CD8-positive, alpha-beta memory T cell (primary cell): ENCODE results near the gene CAPZB. TPM values are rescaled to one million over a fixed set of nuclear protein-coding genes. Genes with fewer than 3 reads are reported as not detected.

Experiments used
- CTCF ChIA-PET: fragments of 350-600 bp; sonication (Branson Sonifier 250); formaldehyde crosslinking; loops from one replicate; lab custom pipeline; 2021; ENCODE audit warnings: antibody characterized with exemption; lab: Charles Lee
- POLR2A ChIA-PET: fragments of 350-600 bp; sonication (Branson Sonifier 250); formaldehyde crosslinking; loops from one replicate; lab custom pipeline; 2021; ENCODE audit warnings: antibody characterized with exemption; lab: Charles Lee
- DNase-seq, 5 donors: peaks; one replicate each; pipeline versions ENCODE4 v3.0.0 to v3.0.0-alpha.2; 2020 to 2022; ENCODE audit warnings: mixed read lengths in 1 of 5
- H3K27ac ChIP-seq: one replicate; pipeline ENCODE4 v1.7.0; 2013; ENCODE audit warnings: low read depth, mild to moderate bottlenecking, low read length, moderate library complexity
- H3K27me3 ChIP-seq: 2 replicates; pipeline ENCODE4 v1.7.0; 2013; ENCODE audit warnings: low read length, mild to moderate bottlenecking; ENCODE audit not compliant: insufficient read depth, poor library complexity, severe bottlenecking
- H3K36me3 ChIP-seq: 2 replicates; pipeline ENCODE4 v1.7.0; 2013; ENCODE audit warnings: mild to moderate bottlenecking, low read length, moderate library complexity; ENCODE audit not compliant: insufficient read depth
- H3K4me1 ChIP-seq: 2 replicates; pipeline ENCODE4 v1.7.0; 2013; ENCODE audit warnings: mild to moderate bottlenecking, low read length, moderate library complexity; ENCODE audit not compliant: insufficient read depth
- H3K4me3 ChIP-seq: 2 replicates; pipeline ENCODE4 v1.7.0; 2013; ENCODE audit warnings: mild to moderate bottlenecking, low read length
- H3K9me3 ChIP-seq: 2 replicates; pipeline ENCODE4 v1.7.0; 2013; ENCODE audit warnings: mild to moderate bottlenecking, low read length
- H3K27ac Mint-ChIP-seq, 8 donors: one replicate each; pipeline ENCODE4 v1.8.0; 2020 to 2021; ENCODE audit warnings: mixed read lengths in 8 of 8, mild to moderate bottlenecking in 6 of 8, inconsistent platforms in 3 of 8, moderate library complexity in 3 of 8
- H3K27me3 Mint-ChIP-seq, 2 donors: one replicate each; pipeline ENCODE4 v1.8.0; 2020 to 2021; ENCODE audit warnings: mixed read lengths in 2 of 2, mild to moderate bottlenecking in 1 of 2, moderate library complexity in 1 of 2
- H3K36me3 Mint-ChIP-seq, 3 donors: one replicate each; pipeline ENCODE4 v1.8.0; 2020 to 2021; ENCODE audit warnings: mixed read lengths in 3 of 3, inconsistent platforms in 1 of 3, mild to moderate bottlenecking in 1 of 3
- H3K4me1 Mint-ChIP-seq, 3 donors: one replicate each; pipeline ENCODE4 v1.8.0; 2020 to 2021; ENCODE audit warnings: mixed read lengths in 3 of 3, inconsistent platforms in 1 of 3, mild to moderate bottlenecking in 1 of 3
- H3K4me3 Mint-ChIP-seq, 7 donors: one replicate each; pipeline ENCODE4 v1.8.0; 2020 to 2021; ENCODE audit warnings: mixed read lengths in 7 of 7, mild to moderate bottlenecking in 6 of 7, moderate library complexity in 4 of 7, inconsistent platforms in 2 of 7
- H3K9me3 Mint-ChIP-seq, 5 donors: one replicate each; pipeline ENCODE4 v1.8.0; 2020 to 2022; ENCODE audit warnings: mixed read lengths in 5 of 5, mild to moderate bottlenecking in 3 of 5, moderate library complexity in 2 of 5, inconsistent platforms in 1 of 5
- polyA plus RNA-seq: library from polyadenylated mRNA; unstranded; fragments of 300-500 nt; fragmentation: Illumina TruSeq; gene quantifications from one replicate; pipeline ENCODE4 v1.2.3, GENCODE V29; 2021
- total RNA-seq, 2 experiments: library from RNA; stranded (reverse); gene quantifications; one replicate each; pipeline ENCODE4 v1.2.3, GENCODE V29; 2021

The CAPZB gene
- total and polyA plus RNA-seq, 3 experiments from 2014 or later: 284 to 540 (median 289) TPM

DNA sequence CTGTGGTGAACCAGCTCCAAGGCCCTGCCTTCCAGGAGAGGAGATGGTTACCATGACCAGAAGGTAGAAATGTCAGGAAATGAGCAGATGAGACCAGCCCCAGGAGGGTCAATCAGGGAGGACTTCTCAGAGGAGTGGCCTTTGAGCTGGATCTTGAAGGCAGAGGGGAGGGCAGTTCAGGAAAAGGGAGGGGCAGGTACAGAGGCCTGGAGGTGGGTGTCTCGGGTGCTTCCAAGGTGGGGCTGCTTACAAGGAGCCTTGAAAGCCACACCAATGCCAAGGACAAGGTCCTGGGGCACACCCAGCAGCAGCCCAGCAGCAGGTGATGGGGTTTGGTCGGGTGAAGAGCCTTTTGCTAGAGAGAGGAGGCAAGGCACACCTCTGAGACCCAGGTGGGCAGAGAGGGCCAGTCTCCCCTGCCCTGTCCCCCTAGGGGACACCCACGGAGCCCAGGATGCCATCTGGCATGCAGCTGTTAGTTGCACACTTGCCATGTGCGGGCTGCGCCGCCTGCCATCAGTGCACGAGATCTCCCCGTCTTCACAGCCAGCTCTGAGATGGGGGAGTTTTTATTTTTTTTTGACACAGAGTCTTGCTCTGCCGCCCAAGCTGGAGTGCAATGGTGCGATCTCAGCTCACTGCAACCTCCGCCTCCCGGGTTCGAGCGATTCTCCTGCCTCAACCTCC, 154.7 kb downstream of the CAPZB start:
- H3K4me1 ChIP-seq: no peaks in the 10 kb centered on the region
- POLR2A ChIA-PET: no interaction called here
- Mint-ChIP-seq H3K4me3 (no peak overlapping the region), H3K36me3 (peaks cover 0 to 10% (median 4%) of the 10 kb centered on the region in 3 donors), H3K27ac (peak overlapping the region in 1 of 8 donors; percentile 63), H3K4me1 (peaks cover 0 to 1% (median 0%) of the 10 kb centered on the region in 3 donors), H3K9me3 (no peaks in the 10 kb centered on the region), H3K27me3 (peaks cover 0 to 3% of the 10 kb centered on the region in 2 donors)
- H3K36me3 ChIP-seq: no peaks in the 10 kb centered on the region
- DNase-seq: no peak
- no peaks in the 10 kb centered on the region for H3K9me3 ChIP-seq
- H3K27me3 ChIP-seq: no peaks in the 10 kb centered on the region
- no peak overlapping the region for H3K4me3 ChIP-seq
- H3K27ac ChIP-seq: no peak overlapping the region
- CTCF ChIA-PET: interaction anchor here (0.9 kb wide), 1 partner anchor 14 kb away, joined by 3 read pairs; no protein-coding TSS in a partner anchor

DNA sequence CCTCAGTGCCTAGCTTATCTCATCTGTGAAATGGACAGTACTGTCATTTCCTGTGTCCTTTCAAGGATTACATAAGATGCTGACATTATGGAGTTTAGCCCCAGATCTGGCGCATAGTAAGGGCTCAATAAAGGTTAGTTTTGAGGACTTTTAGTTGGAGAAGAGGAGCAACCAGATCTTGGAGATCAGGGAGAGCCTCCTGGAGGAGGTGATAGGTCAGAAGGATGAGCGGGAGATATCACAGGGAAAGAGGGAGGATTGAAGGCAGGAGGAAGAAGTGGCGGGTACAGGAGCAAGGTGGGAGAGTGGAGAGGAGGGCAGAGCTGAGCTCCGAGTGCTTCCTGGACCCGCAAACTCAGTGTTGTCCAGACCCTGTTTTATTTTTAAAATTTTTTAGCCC, 155.7 kb downstream of the CAPZB start:
- Mint-ChIP-seq H3K9me3 (no peaks in the 10 kb centered on the region), H3K27me3 (peaks cover 0 to 3% of the 10 kb centered on the region in 2 donors), H3K36me3 (peaks cover 0 to 16% (median 4%) of the 10 kb centered on the region in 3 donors), H3K4me1 (peaks cover 0 to 1% (median 0%) of the 10 kb centered on the region in 3 donors), H3K27ac (peak overlapping the region in 2 of 8 donors; percentile 70 to 85), H3K4me3 (no peak overlapping the region)
- H3K4me3 ChIP-seq: no peak overlapping the region
- no peaks in the 10 kb centered on the region for H3K36me3 ChIP-seq
- POLR2A ChIA-PET: no interaction called here
- CTCF ChIA-PET: interaction anchor here (0.9 to 1.3 kb wide), 2 partner anchors 12 to 15 kb away, joined by 3 to 4 read pairs; no protein-coding TSS in a partner anchor
- no peak for DNase-seq
- no peak overlapping the region for H3K27ac ChIP-seq
- H3K27me3 ChIP-seq: no peaks in the 10 kb centered on the region
- no peaks in the 10 kb centered on the region for H3K9me3 ChIP-seq
- H3K4me1 ChIP-seq: no peaks in the 10 kb centered on the region

DNA sequence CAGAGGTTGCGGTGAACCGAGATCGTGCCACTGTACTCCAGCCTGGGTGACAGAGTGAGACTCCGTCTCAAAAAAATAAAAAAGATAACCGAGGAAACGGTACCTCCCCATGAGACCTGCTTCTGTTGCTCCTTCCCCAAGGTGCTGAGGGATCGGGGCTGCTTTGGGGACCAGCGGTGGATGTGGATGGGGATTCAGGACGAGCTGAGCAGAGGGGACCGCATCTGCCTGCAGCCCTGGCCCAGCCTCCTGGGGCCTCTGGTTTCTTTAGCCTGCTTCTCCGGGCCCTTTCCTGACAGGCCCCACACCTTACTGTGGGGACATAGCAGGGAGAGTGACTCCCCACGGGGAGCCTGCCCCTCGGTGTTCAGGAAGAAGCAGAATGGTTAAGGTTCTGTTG, 156.2 kb downstream of the CAPZB start:
- ChIA-PET CTCF (interaction anchor here (1.3 kb wide), 1 partner anchor 13 kb away, joined by 4 read pairs; no protein-coding TSS in a partner anchor), POLR2A (no interaction called here)
- H3K4me3 ChIP-seq: no peak overlapping the region
- DNase-seq: no peak
- no peaks in the 10 kb centered on the region for H3K36me3 ChIP-seq
- Mint-ChIP-seq H3K4me1 (peaks cover 0 to 1% (median 0%) of the 10 kb centered on the region in 3 donors), H3K27ac (no peak overlapping the region), H3K27me3 (peaks cover 0 to 3% of the 10 kb centered on the region in 2 donors), H3K36me3 (peaks cover 0 to 16% (median 4%) of the 10 kb centered on the region in 3 donors), H3K9me3 (no peaks in the 10 kb centered on the region), H3K4me3 (no peak overlapping the region)
- no peak overlapping the region for H3K27ac ChIP-seq
- H3K9me3 ChIP-seq: no peaks in the 10 kb centered on the region
- no peaks in the 10 kb centered on the region for H3K27me3 ChIP-seq
- H3K4me1 ChIP-seq: no peaks in the 10 kb centered on the region

DNA sequence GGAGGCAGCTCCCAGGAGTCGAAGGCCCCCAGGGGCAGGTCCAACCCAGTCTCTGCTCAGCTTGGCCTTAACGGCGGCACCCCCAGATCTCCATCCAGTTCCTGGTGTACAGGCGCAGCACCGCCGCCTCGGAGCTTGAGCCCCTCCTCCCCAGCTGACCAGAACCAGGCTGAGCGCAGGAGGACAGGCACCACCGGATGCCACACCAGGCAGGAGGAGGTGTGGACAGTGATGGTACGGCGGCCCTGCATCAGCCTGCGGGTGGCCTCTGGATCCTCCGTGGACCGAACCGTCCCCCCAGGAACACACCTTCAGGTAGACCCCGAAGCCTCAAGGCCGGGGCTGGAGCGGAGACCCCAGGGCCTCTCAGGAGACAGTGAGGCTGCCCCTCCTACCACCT, 156.9 kb downstream of the CAPZB start:
- CTCF ChIA-PET: interaction anchor here (1.3 kb wide), 1 partner anchor 14 kb away, joined by 4 read pairs; no protein-coding TSS in a partner anchor
- H3K36me3 Mint-ChIP-seq: peaks cover 0 to 18% (median 4%) of the 10 kb centered on the region in 3 donors
- H3K4me1 Mint-ChIP-seq: peaks cover 0 to 1% (median 0%) of the 10 kb centered on the region in 3 donors
- no peak overlapping the region for H3K4me3 Mint-ChIP-seq
- H3K27me3 Mint-ChIP-seq: peaks cover 0 to 3% of the 10 kb centered on the region in 2 donors
- H3K27me3 ChIP-seq: no peaks in the 10 kb centered on the region
- no peaks in the 10 kb centered on the region for H3K4me1 ChIP-seq
- H3K36me3 ChIP-seq: no peaks in the 10 kb centered on the region
- no peak overlapping the region for H3K27ac Mint-ChIP-seq
- H3K9me3 ChIP-seq: no peaks in the 10 kb centered on the region
- POLR2A ChIA-PET: no interaction called here
- no peak overlapping the region for H3K27ac ChIP-seq
- no peak overlapping the region for H3K4me3 ChIP-seq
- no peak for DNase-seq
- H3K9me3 Mint-ChIP-seq: no peaks in the 10 kb centered on the region

DNA sequence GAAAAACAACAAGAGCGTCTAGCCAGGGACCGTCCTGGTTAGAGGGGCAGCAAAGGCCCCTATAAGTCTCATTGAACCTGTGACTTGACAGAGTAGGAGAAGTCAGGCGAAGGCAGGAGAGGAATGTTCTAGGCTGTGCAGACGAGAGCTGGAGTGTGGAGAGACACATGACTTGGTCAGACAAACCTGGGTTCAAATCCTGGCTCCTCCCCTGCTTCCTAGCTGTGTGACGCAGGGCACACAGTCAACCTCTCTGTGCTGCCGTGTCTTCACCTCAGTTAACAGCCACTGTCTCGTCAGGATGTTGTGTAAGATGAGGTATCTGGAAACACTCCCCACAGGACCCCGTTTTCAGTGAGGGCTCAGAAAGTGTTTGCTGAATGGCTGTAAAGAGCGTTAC, 157.6 kb downstream of the CAPZB start:
- H3K27ac ChIP-seq: no peak overlapping the region
- Mint-ChIP-seq H3K27me3 (peaks cover 0 to 3% of the 10 kb centered on the region in 2 donors), H3K4me1 (peaks cover 0 to 1% (median 0%) of the 10 kb centered on the region in 3 donors), H3K9me3 (no peaks in the 10 kb centered on the region), H3K27ac (peak overlapping the region in 1 of 8 donors; percentile 64), H3K36me3 (peaks cover 0 to 21% (median 4%) of the 10 kb centered on the region in 3 donors), H3K4me3 (no peak overlapping the region)
- no peaks in the 10 kb centered on the region for H3K27me3 ChIP-seq
- POLR2A ChIA-PET: no interaction called here
- H3K4me3 ChIP-seq: no peak overlapping the region
- DNase-seq: no peak
- CTCF ChIA-PET: no interaction called here
- no peaks in the 10 kb centered on the region for H3K4me1 ChIP-seq
- H3K36me3 ChIP-seq: no peaks in the 10 kb centered on the region
- H3K9me3 ChIP-seq: no peaks in the 10 kb centered on the region

DNA sequence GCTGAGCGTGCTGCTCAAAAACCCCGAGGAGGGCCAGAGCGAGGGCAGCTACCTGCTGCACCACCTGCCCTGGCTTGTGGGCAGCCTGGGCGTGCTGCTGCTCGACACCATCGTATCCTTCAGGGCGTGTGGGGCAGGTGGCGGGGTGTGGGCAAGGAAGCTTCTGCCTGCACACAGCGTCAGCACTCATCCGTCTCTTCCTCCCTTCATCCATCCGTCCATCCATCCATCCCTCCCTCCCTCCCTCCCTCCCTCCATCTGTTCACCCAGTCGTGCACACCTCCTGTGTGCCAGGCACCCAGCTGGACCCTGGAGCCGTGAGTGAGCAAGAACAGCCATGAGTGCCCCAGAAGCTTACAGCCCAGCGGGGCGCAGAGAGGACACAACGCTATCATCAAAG, 158.0 kb downstream of the CAPZB start:
- DNase-seq: no peak
- Mint-ChIP-seq H3K27ac (no peak overlapping the region), H3K27me3 (peaks cover 0 to 3% of the 10 kb centered on the region in 2 donors), H3K36me3 (peaks cover 3 to 23% (median 4%) of the 10 kb centered on the region in 3 donors), H3K4me3 (no peak overlapping the region), H3K4me1 (peaks cover 0 to 1% (median 0%) of the 10 kb centered on the region in 3 donors), H3K9me3 (no peaks in the 10 kb centered on the region)
- Histone ChIP-seq H3K36me3 (no peaks in the 10 kb centered on the region), H3K4me1 (no peaks in the 10 kb centered on the region), H3K9me3 (no peaks in the 10 kb centered on the region), H3K4me3 (no peak overlapping the region), H3K27me3 (no peaks in the 10 kb centered on the region), H3K27ac (no peak overlapping the region)
- ChIA-PET POLR2A (no interaction called here), CTCF (no interaction called here)

DNA sequence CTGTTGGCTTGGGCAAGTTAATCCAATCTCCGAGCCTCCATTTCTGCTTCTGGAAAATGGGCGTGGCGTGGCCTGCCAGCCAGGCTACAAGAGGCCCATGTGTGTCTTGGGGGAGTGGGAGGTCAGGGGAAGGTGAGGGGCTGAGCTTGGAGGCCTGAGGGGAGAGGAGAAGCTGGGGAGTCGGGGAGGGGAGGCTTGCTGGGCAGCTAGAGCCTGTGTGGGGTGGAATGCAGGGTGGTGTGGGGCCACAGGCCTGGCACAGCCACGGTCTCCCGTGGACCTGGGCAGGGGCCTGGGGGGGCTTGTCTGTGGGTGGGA, 158.6 kb downstream of the CAPZB start:
- Mint-ChIP-seq H3K27ac (no peak overlapping the region), H3K4me3 (peak overlapping the region in 1 of 7 donors; percentile 32), H3K27me3 (peaks cover 0 to 3% of the 10 kb centered on the region in 2 donors), H3K4me1 (peaks cover 0 to 1% (median 0%) of the 10 kb centered on the region in 3 donors), H3K36me3 (peaks cover 3 to 27% (median 7%) of the 10 kb centered on the region in 3 donors), H3K9me3 (no peaks in the 10 kb centered on the region)
- Histone ChIP-seq H3K27me3 (no peaks in the 10 kb centered on the region), H3K4me1 (no peaks in the 10 kb centered on the region), H3K9me3 (no peaks in the 10 kb centered on the region), H3K36me3 (no peaks in the 10 kb centered on the region), H3K27ac (no peak overlapping the region), H3K4me3 (no peak overlapping the region)
- POLR2A ChIA-PET: no interaction called here
- DNase-seq: no peak
- CTCF ChIA-PET: no interaction called here

DNA sequence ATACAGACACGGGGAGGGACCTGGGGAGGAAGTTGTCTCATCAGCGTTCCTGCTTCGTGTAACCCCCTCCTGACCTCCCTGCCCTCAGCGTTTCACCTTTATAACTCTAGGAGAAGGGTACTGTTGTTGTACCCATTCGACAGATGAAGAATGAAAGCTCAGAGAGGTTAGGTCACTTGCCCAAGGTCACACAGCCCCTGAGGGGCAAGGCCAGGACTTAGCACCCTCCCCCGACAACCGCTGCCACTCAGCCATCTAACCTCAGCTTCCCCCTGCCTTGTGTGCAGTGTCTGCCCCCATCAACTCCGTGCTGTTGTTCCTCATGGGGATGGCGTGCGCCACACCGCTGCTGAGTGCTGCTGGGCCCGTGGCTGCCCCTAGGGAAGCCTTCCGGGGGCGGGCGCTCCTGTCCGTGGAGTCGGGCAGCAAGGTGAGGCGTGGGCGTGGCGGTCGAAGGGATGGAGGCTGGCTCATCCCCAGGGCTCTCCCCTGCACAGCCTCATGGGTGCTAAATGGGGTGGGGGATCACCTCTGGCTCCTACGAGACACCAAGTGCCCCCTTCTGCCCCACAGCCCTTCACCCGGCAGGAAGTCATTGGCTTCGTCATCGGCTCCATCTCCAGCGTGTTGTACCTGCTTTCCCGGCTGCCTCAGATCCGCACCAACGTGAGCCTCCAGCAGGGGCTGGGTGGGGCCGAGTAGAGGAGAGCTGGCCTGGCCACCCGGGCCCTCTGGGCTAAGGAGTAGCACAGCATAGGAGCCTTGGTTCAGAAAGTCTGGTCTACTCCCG, 159.2 kb downstream of the CAPZB start:
- Histone ChIP-seq H3K4me1 (no peaks in the 10 kb centered on the region), H3K9me3 (no peaks in the 10 kb centered on the region), H3K4me3 (no peak overlapping the region), H3K36me3 (no peaks in the 10 kb centered on the region), H3K27me3 (no peaks in the 10 kb centered on the region), H3K27ac (no peak overlapping the region)
- H3K36me3 Mint-ChIP-seq: peaks cover 3 to 29% (median 7%) of the 10 kb centered on the region in 3 donors
- CTCF ChIA-PET: no interaction called here
- H3K4me3 Mint-ChIP-seq: peak overlapping the region in 1 of 7 donors; percentile 48
- H3K27ac Mint-ChIP-seq: peak overlapping the region in 1 of 8 donors; percentile 74
- POLR2A ChIA-PET: no interaction called here
- H3K9me3 Mint-ChIP-seq: no peaks in the 10 kb centered on the region
- peaks cover 0 to 1% (median 0%) of the 10 kb centered on the region in 3 donors for H3K4me1 Mint-ChIP-seq
- no peak for DNase-seq
- H3K27me3 Mint-ChIP-seq: peaks cover 0 to 3% of the 10 kb centered on the region in 2 donors
